GM23338 (cell line): Measurements from ENCODE around the gene SUCLG1. TPM values are rescaled to one million over a fixed set of nuclear protein-coding genes. Genes with fewer than 3 reads are reported as not detected.

Experiments used
- ATAC-seq: fragments of 200-7000 bp; cut with Tn5 transposase; 3 replicates; pipeline ENCODE4 v1.9.1; 2020
- DNase-seq: peaks from one replicate; pipeline ENCODE4 v3.0.0-alpha.2; 2015; ENCODE audit warnings: low spot score
- H2AFZ ChIP-seq: fragments of 200-600 bp; sonication (generic); 2 replicates; pipeline ENCODE4 v1.8.0; 2016; ENCODE audit warnings: antibody characterized with exemption, mild to moderate bottlenecking, moderate library complexity
- H3F3A ChIP-seq: fragments of 200-600 bp; sonication (generic); replicated peaks from 2 replicates; pipeline ENCODE4 v1.8.0; 2017; ENCODE audit warnings: antibody characterized with exemption, mixed run types, low read depth
- H3K27ac ChIP-seq: fragments of 200-600 bp; sonication (generic); 2 replicates; pipeline ENCODE4 v1.6.1; 2016; ENCODE audit warnings: low read depth
- H3K27me3 ChIP-seq: fragments of 200-600 bp; sonication (generic); 2 replicates; pipeline ENCODE4 v1.8.0; 2016; ENCODE audit warnings: mild to moderate bottlenecking, mixed run types, moderate library complexity; ENCODE audit not compliant: insufficient read depth
- H3K36me3 ChIP-seq: fragments of 200-600 bp; sonication (generic); 2 replicates; pipeline ENCODE4 v1.8.0; 2016; ENCODE audit warnings: mild to moderate bottlenecking; ENCODE audit not compliant: insufficient read depth
- H3K4me1 ChIP-seq: fragments of 200-600 bp; sonication (generic); 2 replicates; pipeline ENCODE4 v1.8.0; 2016; ENCODE audit warnings: mild to moderate bottlenecking, moderate library complexity; ENCODE audit not compliant: insufficient read depth
- H3K4me2 ChIP-seq: fragments of 200-600 bp; sonication (generic); 2 replicates; pipeline ENCODE4 v1.7.1; 2017; ENCODE audit warnings: mixed run types
- H3K4me3 ChIP-seq: fragments of 200-600 bp; sonication (generic); 2 replicates; pipeline ENCODE4 v1.6.1; 2016; ENCODE audit warnings: mixed run types
- H3K79me2 ChIP-seq: fragments of 200-600 bp; sonication (generic); replicated peaks from 2 replicates; pipeline ENCODE4 v1.8.0; 2017; ENCODE audit warnings: mild to moderate bottlenecking; ENCODE audit not compliant: insufficient read depth
- H3K9me2 ChIP-seq: fragments of 200-600 bp; sonication (generic); 2 replicates; pipeline ENCODE4 v1.8.0; 2017; ENCODE audit not compliant: insufficient read depth
- H4K20me1 ChIP-seq: fragments of 200-600 bp; sonication (generic); replicated peaks from 2 replicates; pipeline ENCODE4 v1.8.0; 2017; ENCODE audit warnings: mild to moderate bottlenecking; ENCODE audit not compliant: insufficient read depth
- H3K27ac Mint-ChIP-seq: 2 replicates; pipeline ENCODE4 v1.8.0; 2020; ENCODE audit warnings: inconsistent platforms, mild to moderate bottlenecking, moderate library complexity, mixed read lengths
- H3K27me3 Mint-ChIP-seq: 3 replicates; pipeline ENCODE4 v1.8.0; 2022; ENCODE audit warnings: low read depth, mild to moderate bottlenecking, moderate library complexity, mixed read lengths, inconsistent platforms; ENCODE audit not compliant: insufficient read depth, poor library complexity
- H3K36me3 Mint-ChIP-seq: 3 replicates; pipeline ENCODE4 v1.8.0; 2021; ENCODE audit warnings: low read depth, mild to moderate bottlenecking, inconsistent platforms, moderate library complexity, mixed read lengths
- H3K4me1 Mint-ChIP-seq: 3 replicates; pipeline ENCODE4 v1.8.0; 2020; ENCODE audit warnings: mild to moderate bottlenecking, inconsistent platforms, mixed read lengths
- H3K4me3 Mint-ChIP-seq: 3 replicates; pipeline ENCODE4 v1.8.0; 2021; ENCODE audit warnings: moderate library complexity, mild to moderate bottlenecking, inconsistent platforms, mixed read lengths
- H3K9me3 Mint-ChIP-seq: 3 replicates; pipeline ENCODE4 v1.8.0; 2020; ENCODE audit warnings: moderate library complexity, mild to moderate bottlenecking, inconsistent platforms, mixed read lengths
- CREB1 ChIP-seq: fragments of 250-450 bp; sonication (Bioruptor Pico); IDR thresholded peaks from 2 replicates; pipeline ENCODE4 v1.5.0; 2020; ENCODE audit warnings: low read depth, mild to moderate bottlenecking, moderate library complexity
- ETS1 ChIP-seq: IDR thresholded peaks from 2 replicates; pipeline ENCODE4 v1.6.1; 2016; ENCODE audit warnings: antibody characterized with exemption
- EZH2 ChIP-seq: fragments of 200-600 bp; sonication (generic); IDR thresholded peaks from one replicate; pipeline ENCODE4 v1.8.0; 2017; ENCODE audit warnings: antibody characterized with exemption, mild to moderate bottlenecking, low read depth; ENCODE audit not compliant: unreplicated experiment
- EZH2phosphoT487 ChIP-seq: fragments of 200-600 bp; sonication (generic); IDR thresholded peaks from one replicate; pipeline ENCODE4 v1.8.1; 2018; ENCODE audit warnings: antibody characterized with exemption; ENCODE audit not compliant: unreplicated experiment
- JUNB ChIP-seq: IDR thresholded peaks from one replicate; pipeline ENCODE4 v1.6.1; 2016; ENCODE audit warnings: antibody characterized with exemption; ENCODE audit not compliant: unreplicated experiment
- NANOG ChIP-seq: IDR thresholded peaks from 2 replicates; pipeline ENCODE4 v1.6.1; 2016; ENCODE audit warnings: antibody characterized with exemption, borderline replicate concordance
- POLR2AphosphoS5 ChIP-seq: IDR thresholded peaks from 2 replicates; pipeline ENCODE4 v1.6.1; 2016; ENCODE audit warnings: antibody characterized with exemption, low read depth
- STAT1 ChIP-seq: IDR thresholded peaks from one replicate; pipeline ENCODE4 v1.6.1; 2016; ENCODE audit warnings: antibody characterized with exemption; ENCODE audit not compliant: unreplicated experiment
- ZNF114 ChIP-seq: fragments of 250-450 bp; sonication (Bioruptor Pico); IDR thresholded peaks from 2 replicates; pipeline ENCODE4 v1.5.0; 2020; ENCODE audit warnings: mild to moderate bottlenecking, moderate library complexity
- ZNF331 ChIP-seq: fragments of 250-450 bp; sonication (Bioruptor Pico); IDR thresholded peaks from 2 replicates; pipeline ENCODE4 v1.5.0; 2020; ENCODE audit warnings: low read depth, mild to moderate bottlenecking, moderate library complexity
- polyA plus RNA-seq: library from polyadenylated mRNA; unstranded; fragments of >200 nt; fragmentation: Nextera tagmentation; extraction: Ambion mirVana; gene quantifications from 2 replicates; pipeline ENCODE4 v1.2.1, GENCODE V29; 2016
- total RNA-seq: library from RNA; depleted of rRNA; stranded (reverse); fragments of >200 nt; shearing (Covaris generic); gene quantifications from 2 replicates; pipeline ENCODE4 v1.2.3, GENCODE V29; 2014
- TF ChIP-seq, protein P1 (sequence below), 2 experiments: fragments of 200-600 bp in 1 of 2; sonication (generic) in 1 of 2; conservative IDR thresholded peaks; 2 replicates each; pipeline versions ENCODE4 v1.5.1 to v1.6.1; 2016 to 2017; ENCODE audit warnings: antibody characterized with exemption in 2 of 2, low read depth in 2 of 2, mild to moderate bottlenecking in 2 of 2, moderate library complexity in 1 of 2
- TF ChIP-seq, protein P2 (sequence below): fragments of 250-450 bp; sonication (Bioruptor Pico); IDR thresholded peaks from 2 replicates; pipeline ENCODE4 v1.5.0; 2020; ENCODE audit warnings: mild to moderate bottlenecking, moderate library complexity

Gene SUCLG1
- total and polyA plus RNA-seq, 2 experiments from 2014 or later = 24.3 to 36.0 TPM

GRCh38 chr2:84375020-84375419 is 84.1 kb downstream of the SUCLG1 start (continued):
- TF ChIP-seq, protein P1, sequence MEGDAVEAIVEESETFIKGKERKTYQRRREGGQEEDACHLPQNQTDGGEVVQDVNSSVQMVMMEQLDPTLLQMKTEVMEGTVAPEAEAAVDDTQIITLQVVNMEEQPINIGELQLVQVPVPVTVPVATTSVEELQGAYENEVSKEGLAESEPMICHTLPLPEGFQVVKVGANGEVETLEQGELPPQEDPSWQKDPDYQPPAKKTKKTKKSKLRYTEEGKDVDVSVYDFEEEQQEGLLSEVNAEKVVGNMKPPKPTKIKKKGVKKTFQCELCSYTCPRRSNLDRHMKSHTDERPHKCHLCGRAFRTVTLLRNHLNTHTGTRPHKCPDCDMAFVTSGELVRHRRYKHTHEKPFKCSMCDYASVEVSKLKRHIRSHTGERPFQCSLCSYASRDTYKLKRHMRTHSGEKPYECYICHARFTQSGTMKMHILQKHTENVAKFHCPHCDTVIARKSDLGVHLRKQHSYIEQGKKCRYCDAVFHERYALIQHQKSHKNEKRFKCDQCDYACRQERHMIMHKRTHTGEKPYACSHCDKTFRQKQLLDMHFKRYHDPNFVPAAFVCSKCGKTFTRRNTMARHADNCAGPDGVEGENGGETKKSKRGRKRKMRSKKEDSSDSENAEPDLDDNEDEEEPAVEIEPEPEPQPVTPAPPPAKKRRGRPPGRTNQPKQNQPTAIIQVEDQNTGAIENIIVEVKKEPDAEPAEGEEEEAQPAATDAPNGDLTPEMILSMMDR (conservative IDR thresholded peaks at IDR 0.05; ENCODE audit: low read depth in 2 of 2) = no peak
- no peak for TF ChIP-seq POLR2AphosphoS5

DNA sequence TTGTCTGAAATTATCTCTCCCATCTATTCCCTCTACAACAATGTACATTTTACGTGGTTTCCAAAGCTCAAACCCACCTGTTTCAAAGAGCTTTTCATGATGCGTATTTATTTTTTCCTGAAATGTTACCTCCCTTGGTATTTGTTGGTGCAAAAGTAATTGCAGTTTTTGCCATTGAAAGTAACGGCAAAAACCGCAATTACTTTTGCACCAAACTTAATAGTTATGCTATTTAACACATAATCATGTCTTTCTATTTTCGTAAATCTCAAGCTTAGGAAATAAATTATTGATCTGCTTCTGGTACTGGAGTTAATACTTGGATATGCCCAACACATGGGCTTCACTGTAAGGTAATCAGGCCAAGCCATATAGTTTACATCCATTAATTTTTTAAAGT is 85.2 kb downstream of the SUCLG1 start:
- Histone ChIP-seq H4K20me1 (no peaks in the 10 kb centered on the region), H3K4me3 (no peak overlapping the region), H3K27me3 (no peaks in the 10 kb centered on the region), H3K9me2 (no peaks in the 10 kb centered on the region), H2AFZ (no peak overlapping the region), H3F3A (no peaks in the 10 kb centered on the region), H3K27ac (no peak overlapping the region), H3K36me3 (no peaks in the 10 kb centered on the region), H3K79me2 (no peaks in the 10 kb centered on the region), H3K4me2 (no peak overlapping the region), H3K4me1 (no peaks in the 10 kb centered on the region)
- Mint-ChIP-seq H3K27me3 (no peaks in the 10 kb centered on the region), H3K36me3 (no peaks in the 10 kb centered on the region), H3K27ac (no peak overlapping the region), H3K9me3 (0 out of 3 replicates have a peak, but pooled peaks cover 2% of the 10 kb centered on the region), H3K4me1 (no peaks in the 10 kb centered on the region), H3K4me3 (no peak overlapping the region)
- no peak for ATAC-seq
- DNase-seq = no peak
- TF ChIP-seq ETS1 = no peak
- no peak for TF ChIP-seq POLR2AphosphoS5
- TF ChIP-seq JUNB = no peak
- no peak for TF ChIP-seq ZNF114 (CRISPR knock-in tag)
- no peak for TF ChIP-seq NANOG
- TF ChIP-seq EZH2phosphoT487 = no peak
- no peak for TF ChIP-seq STAT1
- no peak for TF ChIP-seq EZH2
- TF ChIP-seq CREB1 (CRISPR knock-in tag) = no peak
- TF ChIP-seq, protein P2, sequence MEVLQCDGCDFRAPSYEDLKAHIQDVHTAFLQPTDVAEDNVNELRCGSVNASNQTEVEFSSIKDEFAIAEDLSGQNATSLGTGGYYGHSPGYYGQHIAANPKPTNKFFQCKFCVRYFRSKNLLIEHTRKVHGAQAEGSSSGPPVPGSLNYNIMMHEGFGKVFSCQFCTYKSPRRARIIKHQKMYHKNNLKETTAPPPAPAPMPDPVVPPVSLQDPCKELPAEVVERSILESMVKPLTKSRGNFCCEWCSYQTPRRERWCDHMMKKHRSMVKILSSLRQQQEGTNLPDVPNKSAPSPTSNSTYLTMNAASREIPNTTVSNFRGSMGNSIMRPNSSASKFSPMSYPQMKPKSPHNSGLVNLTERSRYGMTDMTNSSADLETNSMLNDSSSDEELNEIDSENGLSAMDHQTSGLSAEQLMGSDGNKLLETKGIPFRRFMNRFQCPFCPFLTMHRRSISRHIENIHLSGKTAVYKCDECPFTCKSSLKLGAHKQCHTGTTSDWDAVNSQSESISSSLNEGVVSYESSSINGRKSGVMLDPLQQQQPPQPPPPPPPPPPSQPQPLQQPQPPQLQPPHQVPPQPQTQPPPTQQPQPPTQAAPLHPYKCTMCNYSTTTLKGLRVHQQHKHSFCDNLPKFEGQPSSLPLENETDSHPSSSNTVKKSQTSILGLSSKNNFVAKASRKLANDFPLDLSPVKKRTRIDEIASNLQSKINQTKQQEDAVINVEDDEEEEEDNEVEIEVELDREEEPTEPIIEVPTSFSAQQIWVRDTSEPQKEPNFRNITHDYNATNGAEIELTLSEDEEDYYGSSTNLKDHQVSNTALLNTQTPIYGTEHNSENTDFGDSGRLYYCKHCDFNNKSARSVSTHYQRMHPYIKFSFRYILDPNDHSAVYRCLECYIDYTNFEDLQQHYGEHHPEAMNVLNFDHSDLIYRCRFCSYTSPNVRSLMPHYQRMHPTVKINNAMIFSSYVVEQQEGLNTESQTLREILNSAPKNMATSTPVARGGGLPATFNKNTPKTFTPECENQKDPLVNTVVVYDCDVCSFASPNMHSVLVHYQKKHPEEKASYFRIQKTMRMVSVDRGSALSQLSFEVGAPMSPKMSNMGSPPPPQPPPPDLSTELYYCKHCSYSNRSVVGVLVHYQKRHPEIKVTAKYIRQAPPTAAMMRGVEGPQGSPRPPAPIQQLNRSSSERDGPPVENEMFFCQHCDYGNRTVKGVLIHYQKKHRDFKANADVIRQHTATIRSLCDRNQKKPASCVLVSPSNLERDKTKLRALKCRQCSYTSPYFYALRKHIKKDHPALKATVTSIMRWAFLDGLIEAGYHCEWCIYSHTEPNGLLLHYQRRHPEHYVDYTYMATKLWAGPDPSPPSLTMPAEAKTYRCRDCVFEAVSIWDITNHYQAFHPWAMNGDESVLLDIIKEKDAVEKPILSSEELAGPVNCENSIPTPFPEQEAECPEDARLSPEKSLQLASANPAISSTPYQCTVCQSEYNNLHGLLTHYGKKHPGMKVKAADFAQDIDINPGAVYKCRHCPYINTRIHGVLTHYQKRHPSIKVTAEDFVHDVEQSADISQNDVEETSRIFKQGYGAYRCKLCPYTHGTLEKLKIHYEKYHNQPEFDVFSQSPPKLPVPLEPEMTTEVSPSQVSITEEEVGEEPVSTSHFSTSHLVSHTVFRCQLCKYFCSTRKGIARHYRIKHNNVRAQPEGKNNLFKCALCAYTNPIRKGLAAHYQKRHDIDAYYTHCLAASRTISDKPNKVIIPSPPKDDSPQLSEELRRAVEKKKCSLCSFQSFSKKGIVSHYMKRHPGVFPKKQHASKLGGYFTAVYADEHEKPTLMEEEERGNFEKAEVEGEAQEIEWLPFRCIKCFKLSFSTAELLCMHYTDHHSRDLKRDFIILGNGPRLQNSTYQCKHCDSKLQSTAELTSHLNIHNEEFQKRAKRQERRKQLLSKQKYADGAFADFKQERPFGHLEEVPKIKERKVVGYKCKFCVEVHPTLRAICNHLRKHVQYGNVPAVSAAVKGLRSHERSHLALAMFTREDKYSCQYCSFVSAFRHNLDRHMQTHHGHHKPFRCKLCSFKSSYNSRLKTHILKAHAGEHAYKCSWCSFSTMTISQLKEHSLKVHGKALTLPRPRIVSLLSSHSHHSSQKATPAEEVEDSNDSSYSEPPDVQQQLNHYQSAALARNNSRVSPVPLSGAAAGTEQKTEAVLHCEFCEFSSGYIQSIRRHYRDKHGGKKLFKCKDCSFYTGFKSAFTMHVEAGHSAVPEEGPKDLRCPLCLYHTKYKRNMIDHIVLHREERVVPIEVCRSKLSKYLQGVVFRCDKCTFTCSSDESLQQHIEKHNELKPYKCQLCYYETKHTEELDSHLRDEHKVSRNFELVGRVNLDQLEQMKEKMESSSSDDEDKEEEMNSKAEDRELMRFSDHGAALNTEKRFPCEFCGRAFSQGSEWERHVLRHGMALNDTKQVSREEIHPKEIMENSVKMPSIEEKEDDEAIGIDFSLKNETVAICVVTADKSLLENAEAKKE (CRISPR knock-in tag) = no peak
- no peak for TF ChIP-seq ZNF331 (CRISPR knock-in tag)
- TF ChIP-seq, protein P1 (conservative IDR thresholded peaks at IDR 0.05; ENCODE audit: low read depth in 2 of 2) = no peak
